WERI-Rb-1 (cell line): ENCODE data around the gene ZNF70.

Experiments used
- DNase-seq: peaks from one replicate; pipeline ENCODE4 v3.0.0-alpha.2; 2020
- H3K27ac ChIP-seq: fragments of 250-450 bp; sonication (Bioruptor Pico); 2 replicates; pipeline ENCODE4 v1.5.1; 2020; ENCODE audit warnings: mild to moderate bottlenecking, moderate library complexity
- H3K27me3 ChIP-seq: fragments of 250-450 bp; sonication (Bioruptor Pico); 2 replicates; pipeline ENCODE4 v1.5.1; 2021; ENCODE audit warnings: mild to moderate bottlenecking, low read depth, moderate library complexity; ENCODE audit not compliant: insufficient read depth, severe bottlenecking
- H3K36me3 ChIP-seq: fragments of 250-450 bp; sonication (Bioruptor Pico); 2 replicates; pipeline ENCODE4 v1.5.1; 2020; ENCODE audit warnings: mild to moderate bottlenecking, moderate library complexity
- H3K4me3 ChIP-seq: 2 replicates; pipeline ENCODE4 v1.5.1; 2011; ENCODE audit warnings: low read depth, mild to moderate bottlenecking, control low read depth, low read length
- H3K9me3 ChIP-seq: fragments of 250-450 bp; sonication (Bioruptor Pico); 2 replicates; pipeline ENCODE4 v1.5.1; 2021; ENCODE audit warnings: mild to moderate bottlenecking, moderate library complexity; ENCODE audit not compliant: severe bottlenecking
- CTCF ChIP-seq: IDR thresholded peaks from 2 replicates; pipeline ENCODE4 v1.5.1; 2011; ENCODE audit warnings: low read depth, mild to moderate bottlenecking, control low read depth, inconsistent platforms, low read length

The ZNF70 gene

DNA sequence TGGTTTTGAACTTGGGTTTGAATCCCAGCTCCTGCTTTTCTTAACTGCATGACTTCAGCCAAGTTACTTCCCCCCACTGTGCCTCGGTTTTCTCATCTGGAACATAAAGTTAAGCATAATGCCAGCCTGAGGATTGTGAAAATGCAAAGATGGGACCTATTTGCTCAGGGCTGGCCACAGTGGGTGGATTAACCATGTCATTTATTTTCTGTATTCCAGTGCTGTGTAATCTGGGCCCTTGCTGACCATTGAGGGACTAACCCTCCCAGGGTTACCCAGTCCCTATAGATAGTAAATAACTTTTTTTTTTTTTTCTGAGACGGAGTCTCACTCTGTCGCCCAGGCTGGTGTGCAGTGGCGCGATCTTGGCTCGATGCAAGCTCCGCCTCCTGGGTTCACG, 4.8 kb upstream of the ZNF70 start:
- H3K27ac ChIP-seq = no peak overlapping the region
- no peaks in the 10 kb centered on the region for H3K9me3 ChIP-seq
- no peak overlapping the region for H3K4me3 ChIP-seq
- DNase-seq = no peak
- H3K36me3 ChIP-seq = no peaks in the 10 kb centered on the region
- H3K27me3 ChIP-seq = no peaks in the 10 kb centered on the region
- TF ChIP-seq CTCF = no peak

DNA sequence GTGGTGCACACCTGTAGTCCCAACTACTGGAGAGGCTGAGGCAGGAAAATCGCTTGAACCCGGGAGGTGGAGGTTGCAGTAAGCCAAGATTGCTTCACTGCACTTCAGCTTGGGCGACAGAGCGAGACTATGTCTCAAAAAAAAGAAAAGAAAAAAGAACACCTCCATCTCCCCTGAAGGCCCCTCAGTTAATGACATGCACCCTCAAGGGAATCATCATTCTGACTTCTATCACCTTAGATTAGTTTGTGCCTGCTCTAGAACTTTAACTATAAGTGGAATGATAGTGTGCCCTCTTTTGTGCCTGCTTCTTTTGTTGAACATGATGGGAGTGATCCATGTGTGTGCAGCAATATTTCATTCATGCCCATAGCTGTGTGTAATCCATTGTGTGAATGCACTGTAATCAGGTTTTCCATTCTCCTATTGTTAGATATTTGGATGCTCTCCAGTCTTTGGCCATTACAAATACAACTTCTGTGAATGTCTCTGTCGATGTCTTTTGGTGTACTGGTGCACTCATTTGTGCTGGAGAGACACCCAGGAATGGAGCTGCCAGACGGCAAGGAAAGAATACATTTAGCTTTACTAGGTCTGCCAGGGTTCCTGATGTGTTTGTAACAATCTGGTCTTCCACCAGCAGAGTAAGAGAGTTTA, 4.2 kb upstream of the ZNF70 start:
- no peaks in the 10 kb centered on the region for H3K9me3 ChIP-seq
- no peak for TF ChIP-seq CTCF
- H3K27ac ChIP-seq = no peak overlapping the region
- no peaks in the 10 kb centered on the region for H3K27me3 ChIP-seq
- no peaks in the 10 kb centered on the region for H3K36me3 ChIP-seq
- no peak for DNase-seq
- no peak overlapping the region for H3K4me3 ChIP-seq

- no peaks in the 10 kb centered on the region for H3K36me3 ChIP-seq
- no peak within 1 kb of the TSS for H3K27ac ChIP-seq
- DNase-seq = no peak
- H3K27me3 ChIP-seq = no peaks in the 10 kb centered on the region
- no peak within 1 kb of the TSS for H3K4me3 ChIP-seq
- no peaks in the 10 kb centered on the region for H3K9me3 ChIP-seq
- TF ChIP-seq CTCF = no peak
These were observed 3.5 kb upstream of the ZNF70 start, which contains the start of gene VPREB3 for GRCh38 chr22:23754220-23754919. VPREB3 (minus strand) TSS chr22:23754425; CDS start chr22:23754363, 62 bp downstream.

- Histone ChIP-seq H3K27me3 (no peaks in the 10 kb centered on the region), H3K36me3 (no peaks in the 10 kb centered on the region), H3K4me3 (no peak overlapping the region), H3K27ac (no peak overlapping the region), H3K9me3 (no peaks in the 10 kb centered on the region)
- no peak for DNase-seq
- TF ChIP-seq CTCF = no peak
These were observed 2.5 kb upstream of the ZNF70 start for GRCh38 chr22:23753385-23753784.

GRCh38 chr22:23752750-23753149, 1.8 kb upstream of the ZNF70 start:
- DNase-seq = no peak
- no peaks in the 10 kb centered on the region for H3K27me3 ChIP-seq
- H3K9me3 ChIP-seq = no peaks in the 10 kb centered on the region
- H3K36me3 ChIP-seq = no peaks in the 10 kb centered on the region
- no peak for TF ChIP-seq CTCF
- H3K27ac ChIP-seq = no peak overlapping the region
- no peak overlapping the region for H3K4me3 ChIP-seq
